Trophoblast cell (in vitro differentiated cells and primary cell): ENCODE measurements around the gene MEGF10.

ENCODE experiments used
- DNase-seq, 2 donors: peaks; one replicate each; pipeline ENCODE4 v3.0.0-alpha.2; 2016
- H2AFZ ChIP-seq: 2 replicates; pipeline ENCODE4 v1.6.1; 2013; ENCODE audit warnings: low read length, moderate library complexity, mild to moderate bottlenecking; ENCODE audit not compliant: insufficient read depth, poor library complexity
- H2AK5ac ChIP-seq: 2 replicates; pipeline ENCODE4 v1.6.1; 2013; ENCODE audit warnings: mild to moderate bottlenecking, low read length
- H2BK120ac ChIP-seq: 2 replicates; pipeline ENCODE4 v1.6.1; 2013; ENCODE audit warnings: low read length, mild to moderate bottlenecking, moderate library complexity; ENCODE audit not compliant: insufficient read depth, poor library complexity
- H2BK12ac ChIP-seq: 2 replicates; pipeline ENCODE4 v1.6.1; 2013; ENCODE audit warnings: mild to moderate bottlenecking, low read length, moderate library complexity
- H2BK5ac ChIP-seq: 2 replicates; pipeline ENCODE4 v1.6.1; 2013; ENCODE audit warnings: low read length, low read depth, moderate library complexity, mild to moderate bottlenecking; ENCODE audit not compliant: poor library complexity
- H3K14ac ChIP-seq: 2 replicates; pipeline ENCODE4 v1.6.1; 2013; ENCODE audit warnings: mild to moderate bottlenecking, low read length
- H3K18ac ChIP-seq: 2 replicates; pipeline ENCODE4 v1.6.1; 2013; ENCODE audit warnings: mild to moderate bottlenecking, low read length
- H3K23ac ChIP-seq: 2 replicates; pipeline ENCODE4 v1.6.1; 2013; ENCODE audit warnings: low read length
- H3K27ac ChIP-seq: 2 replicates; pipeline ENCODE4 v1.5.1; 2013; ENCODE audit warnings: low read depth, mild to moderate bottlenecking, inconsistent platforms, low read length, moderate library complexity
- H3K27me3 ChIP-seq: 2 replicates; pipeline ENCODE4 v1.6.1; 2013; ENCODE audit warnings: inconsistent platforms, mild to moderate bottlenecking, low read length, moderate library complexity; ENCODE audit not compliant: insufficient read depth
- H3K36me3 ChIP-seq, 2 experiments: 1 replicate in 1 of 2; 2 replicates in 1 of 2; pipeline ENCODE4 v1.6.1; 2013; ENCODE audit warnings: low read length in 2 of 2, mild to moderate bottlenecking in 2 of 2, moderate library complexity in 1 of 2; ENCODE audit not compliant: insufficient read depth in 2 of 2, control insufficient read depth in 1 of 2
- H3K4ac ChIP-seq: 2 replicates; pipeline ENCODE4 v1.6.1; 2013; ENCODE audit warnings: low read depth, mild to moderate bottlenecking, low read length, moderate library complexity
- H3K4me1 ChIP-seq, 2 experiments: 1 replicate in 1 of 2; 2 replicates in 1 of 2; pipeline ENCODE4 v1.6.1; 2013; ENCODE audit warnings: low read length in 2 of 2, mild to moderate bottlenecking in 2 of 2, moderate library complexity in 1 of 2; ENCODE audit not compliant: insufficient read depth in 2 of 2, control insufficient read depth in 1 of 2
- H3K4me2 ChIP-seq: 2 replicates; pipeline ENCODE4 v1.6.1; 2013; ENCODE audit warnings: inconsistent platforms, mild to moderate bottlenecking, low read length, moderate library complexity
- H3K4me3 ChIP-seq: 2 replicates; pipeline ENCODE4 v1.5.1; 2013; ENCODE audit warnings: mild to moderate bottlenecking, low read depth, low read length, inconsistent platforms
- H3K79me1 ChIP-seq: one replicate; pipeline ENCODE4 v1.6.1; 2013; ENCODE audit warnings: low read length
- H3K79me2 ChIP-seq: 2 replicates; pipeline ENCODE4 v1.6.1; 2013; ENCODE audit warnings: low read length, mild to moderate bottlenecking; ENCODE audit not compliant: control insufficient read depth, insufficient read depth, poor library complexity
- H3K9ac ChIP-seq: 2 replicates; pipeline ENCODE4 v1.6.1; 2013; ENCODE audit warnings: mild to moderate bottlenecking, low read length
- H3K9me3 ChIP-seq: 2 replicates; pipeline ENCODE4 v1.6.1; 2013; ENCODE audit warnings: low read depth, mild to moderate bottlenecking, control low read depth, inconsistent platforms, low read length; ENCODE audit not compliant: insufficient read depth
- H4K12ac ChIP-seq: 2 replicates; pipeline ENCODE4 v1.6.1; 2013; ENCODE audit warnings: low read depth, mild to moderate bottlenecking, low read length, moderate library complexity
- H4K8ac ChIP-seq: 2 replicates; pipeline ENCODE4 v1.6.1; 2013; ENCODE audit warnings: low read depth, mild to moderate bottlenecking, low read length, moderate library complexity
- H4K91ac ChIP-seq: one replicate; pipeline ENCODE4 v1.6.1; 2013; ENCODE audit warnings: low read depth, mild to moderate bottlenecking, low read length, moderate library complexity
- WGBS: extraction: QIAGEN DNeasy Blood & Tissue Kit; methylation state at CpG from one replicate; pipeline ENCODE4 v1.1.7; 2013; ENCODE audit warnings: missing lambda C conversion rate; ENCODE audit not compliant: insufficient read length, insufficient coverage; ENCODE audit errors: extremely low coverage; 5-methylcytosine and 5-hydroxymethylcytosine counted together

The MEGF10 gene

DNA sequence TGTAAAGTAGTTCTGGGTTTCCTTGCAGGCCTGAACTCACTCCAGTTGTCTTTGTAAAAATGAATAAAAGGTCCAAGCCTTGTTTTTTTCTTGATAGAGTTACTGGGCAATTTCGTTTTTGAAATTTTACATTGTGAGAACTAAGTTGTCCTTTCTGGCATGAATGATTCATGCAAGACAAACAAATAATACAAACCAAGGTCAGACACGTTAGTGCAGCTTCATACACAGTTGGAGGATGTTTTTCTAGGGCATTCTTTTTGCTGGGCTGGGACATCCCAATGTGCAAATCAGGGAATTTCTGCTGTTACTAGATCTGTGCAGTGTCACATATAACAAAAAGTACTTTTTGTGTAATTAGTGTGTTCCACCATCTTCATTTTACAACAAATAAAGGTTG, 96.0 kb downstream of the MEGF10 start:
- H3K36me3 ChIP-seq = no peaks in the 10 kb centered on the region

DNA sequence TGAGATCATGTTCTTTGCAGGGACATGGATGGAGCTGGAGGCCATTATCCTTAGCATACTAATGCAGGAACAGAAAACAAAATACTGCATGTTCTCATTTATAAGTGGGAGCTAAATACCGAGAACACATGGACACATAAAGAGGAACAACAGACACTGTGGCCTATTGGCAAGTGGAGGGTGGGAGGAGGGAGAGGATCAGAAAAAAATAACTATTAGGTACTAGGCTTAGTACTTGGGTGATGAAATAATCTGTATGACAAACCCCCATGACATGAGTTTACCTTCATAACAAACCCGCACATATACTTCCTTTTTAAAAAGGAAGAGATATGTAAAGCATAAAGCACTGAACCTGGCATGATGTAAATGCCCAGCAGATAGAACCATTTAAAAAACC, 99.0 kb downstream of the MEGF10 start:
- H3K23ac ChIP-seq = no peak overlapping the region
- H3K36me3 ChIP-seq = no peaks in the 10 kb centered on the region
- no peaks in the 10 kb centered on the region for H3K27me3 ChIP-seq
- H3K9ac ChIP-seq = no peak overlapping the region
- no peak overlapping the region for H4K8ac ChIP-seq
- H3K4me3 ChIP-seq = no peak overlapping the region
- no peak overlapping the region for H2AFZ ChIP-seq
- H3K9me3 ChIP-seq = no peaks in the 10 kb centered on the region
- H4K12ac ChIP-seq = no peak overlapping the region
- no peak overlapping the region for H2BK5ac ChIP-seq
- H3K4me2 ChIP-seq = no peak overlapping the region
- no peaks in the 10 kb centered on the region for H3K79me2 ChIP-seq
- H2BK120ac ChIP-seq = no peak overlapping the region
- H3K4me1 ChIP-seq = no peaks in the 10 kb centered on the region
- no peak overlapping the region for H3K14ac ChIP-seq
- H4K91ac ChIP-seq = no peak overlapping the region
- H2BK12ac ChIP-seq = no peak overlapping the region
- no peaks in the 10 kb centered on the region for H3K79me1 ChIP-seq
- WGBS = no CpG with 5 or more reads among the region's 2 CpGs
- H2AK5ac ChIP-seq = no peak overlapping the region
- DNase-seq = no peak
- no peak overlapping the region for H3K4ac ChIP-seq
- H3K27ac ChIP-seq = no peak overlapping the region
- H3K18ac ChIP-seq = no peak overlapping the region

More for the DNA sequence above, 96.0 kb downstream of the MEGF10 start:
- H3K4me1 ChIP-seq = no peaks in the 10 kb centered on the region
- no peak overlapping the region for H2AK5ac ChIP-seq
- H4K12ac ChIP-seq = no peak overlapping the region
- H3K4me2 ChIP-seq = no peak overlapping the region
- no peak overlapping the region for H3K27ac ChIP-seq
- H3K23ac ChIP-seq = no peak overlapping the region
- no peak overlapping the region for H3K18ac ChIP-seq
- H4K8ac ChIP-seq = no peak overlapping the region
- no peak overlapping the region for H3K4me3 ChIP-seq
- H3K9me3 ChIP-seq = no peaks in the 10 kb centered on the region
- WGBS = no CpG with 5 or more reads among the region's 2 CpGs
- no peaks in the 10 kb centered on the region for H3K27me3 ChIP-seq
- no peaks in the 10 kb centered on the region for H3K79me2 ChIP-seq
- H2BK120ac ChIP-seq = no peak overlapping the region
- no peak overlapping the region for H3K4ac ChIP-seq
- no peak for DNase-seq
- no peak overlapping the region for H2BK5ac ChIP-seq
- H2AFZ ChIP-seq = no peak overlapping the region
- H3K14ac ChIP-seq = no peak overlapping the region
- H4K91ac ChIP-seq = no peak overlapping the region
- no peaks in the 10 kb centered on the region for H3K79me1 ChIP-seq
- no peak overlapping the region for H2BK12ac ChIP-seq
- H3K9ac ChIP-seq = no peak overlapping the region

DNA sequence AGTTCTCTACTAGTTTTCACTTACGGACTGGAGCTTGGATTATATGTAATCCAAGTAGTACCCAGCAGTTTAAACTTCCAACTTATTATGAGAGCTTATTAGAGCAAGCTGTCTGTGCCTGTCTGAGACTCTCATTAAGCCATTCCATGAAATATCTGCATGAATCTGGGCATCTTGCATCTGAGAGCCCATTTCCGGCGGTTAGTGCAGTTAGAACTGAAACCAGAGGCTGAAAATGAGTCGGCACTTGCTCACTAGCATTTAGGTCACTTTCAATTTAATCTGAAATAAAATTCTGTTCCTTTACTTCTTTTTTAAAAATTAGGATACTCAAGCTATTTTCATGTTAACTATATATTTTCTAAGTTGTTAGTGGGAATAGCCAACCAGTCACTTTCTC, 102.2 kb downstream of the MEGF10 start:
- Histone ChIP-seq H3K79me2 (no peaks in the 10 kb centered on the region), H3K9me3 (no peaks in the 10 kb centered on the region), H3K9ac (no peak overlapping the region), H2AK5ac (no peak overlapping the region), H2BK5ac (no peak overlapping the region), H3K4ac (no peak overlapping the region), H3K23ac (no peak overlapping the region), H3K14ac (no peak overlapping the region), H3K27ac (no peak overlapping the region), H4K91ac (no peak overlapping the region), H2BK120ac (no peak overlapping the region), H2AFZ (no peak overlapping the region), H3K79me1 (no peaks in the 10 kb centered on the region), H3K27me3 (no peaks in the 10 kb centered on the region), H3K36me3 (no peaks in the 10 kb centered on the region), H3K4me1 (no peaks in the 10 kb centered on the region), H3K4me2 (no peak overlapping the region), H3K4me3 (no peak overlapping the region), H4K12ac (no peak overlapping the region), H3K18ac (no peak overlapping the region), H2BK12ac (no peak overlapping the region), H4K8ac (no peak overlapping the region)
- no CpG with 5 or more reads among the region's 4 CpGs for WGBS
- no peak for DNase-seq

DNA sequence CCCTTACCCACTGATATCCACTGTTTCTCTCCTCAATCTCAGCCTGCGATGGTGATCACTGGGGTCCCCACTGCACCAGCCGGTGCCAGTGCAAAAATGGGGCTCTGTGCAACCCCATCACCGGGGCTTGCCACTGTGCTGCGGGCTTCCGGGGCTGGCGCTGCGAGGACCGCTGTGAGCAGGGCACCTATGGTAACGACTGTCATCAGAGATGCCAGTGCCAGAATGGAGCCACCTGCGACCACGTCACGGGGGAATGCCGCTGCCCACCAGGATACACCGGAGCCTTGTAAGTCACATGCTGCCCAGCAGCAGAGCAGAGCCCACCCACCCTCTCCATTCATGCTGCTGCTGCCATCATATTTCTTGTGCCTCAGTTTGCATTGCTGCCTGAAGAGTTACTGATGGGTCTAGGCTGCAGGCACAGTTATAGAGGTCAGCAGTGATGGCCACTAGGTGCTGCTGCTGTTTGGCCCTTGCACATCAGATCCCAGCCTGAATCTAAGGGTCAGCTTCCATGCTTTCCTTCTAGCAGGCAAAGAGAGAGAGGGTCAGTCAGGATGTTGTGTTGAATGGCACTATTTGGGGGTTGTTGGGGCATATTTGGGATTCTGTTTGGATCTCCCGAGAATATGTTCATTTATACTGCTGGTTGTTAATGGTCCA, 106.0 kb downstream of the MEGF10 start:
- Histone ChIP-seq H3K9ac (no peak overlapping the region), H3K27me3 (no peaks in the 10 kb centered on the region), H2BK12ac (no peak overlapping the region), H4K91ac (no peak overlapping the region), H3K27ac (no peak overlapping the region), H3K4ac (no peak overlapping the region), H2AK5ac (no peak overlapping the region), H4K8ac (no peak overlapping the region), H2BK120ac (no peak overlapping the region), H3K14ac (no peak overlapping the region), H3K23ac (no peak overlapping the region), H3K79me2 (no peaks in the 10 kb centered on the region), H3K36me3 (peaks cover 0 to 2% of the 10 kb centered on the region in 2 experiments), H2BK5ac (no peak overlapping the region), H3K79me1 (no peaks in the 10 kb centered on the region), H2AFZ (no peak overlapping the region), H3K18ac (no peak overlapping the region), H3K4me3 (no peak overlapping the region), H4K12ac (no peak overlapping the region), H3K4me2 (no peak overlapping the region), H3K4me1 (no peaks in the 10 kb centered on the region), H3K9me3 (no peaks in the 10 kb centered on the region)
- WGBS = no CpG with 5 or more reads among the region's 15 CpGs
- no peak for DNase-seq
